GM21423 (cell line): ENCODE results near the gene TSPAN1.

ENCODE experiments used
- ATAC-seq: cut with Tn5 transposase; IDR thresholded peaks from one replicate; pipeline ENCODE4 v1.9.1; 2021; ENCODE audit warnings: mild to moderate bottlenecking, moderate library complexity; ENCODE audit not compliant: unreplicated experiment

TSPAN1 gene

DNA sequence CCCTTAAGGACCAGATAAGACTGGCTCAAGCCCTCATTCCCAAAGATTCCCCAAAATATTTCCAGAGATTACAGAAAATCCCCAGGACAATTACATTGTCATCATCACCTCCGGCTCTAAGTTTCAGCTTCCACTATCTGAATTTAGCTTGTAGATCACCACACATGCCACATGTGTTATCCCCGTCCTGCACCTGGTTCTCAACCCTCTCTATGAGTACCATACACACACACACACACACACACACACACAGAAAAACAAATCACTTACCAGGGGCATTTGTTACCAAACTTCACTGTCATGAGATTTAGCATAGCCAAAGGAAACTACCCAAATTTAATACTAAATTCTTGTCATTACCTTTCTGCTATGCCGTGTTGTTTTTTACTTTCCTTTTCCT lies 15.4 kb upstream of the TSPAN1 start:
- ATAC-seq: peak; percentile 42

DNA sequence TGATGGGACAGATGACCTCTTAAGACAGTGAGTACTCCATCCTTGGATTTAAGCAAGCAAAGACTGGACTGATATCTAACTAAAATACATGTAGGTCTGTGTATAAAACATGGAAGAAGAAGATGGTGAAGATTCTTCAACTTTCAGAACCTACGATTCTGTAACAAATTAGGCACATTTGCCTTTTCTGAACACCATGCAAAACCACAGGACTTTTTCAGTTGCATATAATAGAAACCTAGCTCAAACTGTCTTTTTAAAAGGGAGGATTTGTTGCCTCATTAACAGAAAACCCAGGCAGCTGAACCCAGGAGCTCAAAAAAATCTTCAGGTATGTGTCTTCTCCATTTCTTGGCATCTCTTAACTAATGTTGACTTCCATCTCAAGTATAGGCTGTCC lies 14.7 kb upstream of the TSPAN1 start:
- ATAC-seq: no peak

DNA sequence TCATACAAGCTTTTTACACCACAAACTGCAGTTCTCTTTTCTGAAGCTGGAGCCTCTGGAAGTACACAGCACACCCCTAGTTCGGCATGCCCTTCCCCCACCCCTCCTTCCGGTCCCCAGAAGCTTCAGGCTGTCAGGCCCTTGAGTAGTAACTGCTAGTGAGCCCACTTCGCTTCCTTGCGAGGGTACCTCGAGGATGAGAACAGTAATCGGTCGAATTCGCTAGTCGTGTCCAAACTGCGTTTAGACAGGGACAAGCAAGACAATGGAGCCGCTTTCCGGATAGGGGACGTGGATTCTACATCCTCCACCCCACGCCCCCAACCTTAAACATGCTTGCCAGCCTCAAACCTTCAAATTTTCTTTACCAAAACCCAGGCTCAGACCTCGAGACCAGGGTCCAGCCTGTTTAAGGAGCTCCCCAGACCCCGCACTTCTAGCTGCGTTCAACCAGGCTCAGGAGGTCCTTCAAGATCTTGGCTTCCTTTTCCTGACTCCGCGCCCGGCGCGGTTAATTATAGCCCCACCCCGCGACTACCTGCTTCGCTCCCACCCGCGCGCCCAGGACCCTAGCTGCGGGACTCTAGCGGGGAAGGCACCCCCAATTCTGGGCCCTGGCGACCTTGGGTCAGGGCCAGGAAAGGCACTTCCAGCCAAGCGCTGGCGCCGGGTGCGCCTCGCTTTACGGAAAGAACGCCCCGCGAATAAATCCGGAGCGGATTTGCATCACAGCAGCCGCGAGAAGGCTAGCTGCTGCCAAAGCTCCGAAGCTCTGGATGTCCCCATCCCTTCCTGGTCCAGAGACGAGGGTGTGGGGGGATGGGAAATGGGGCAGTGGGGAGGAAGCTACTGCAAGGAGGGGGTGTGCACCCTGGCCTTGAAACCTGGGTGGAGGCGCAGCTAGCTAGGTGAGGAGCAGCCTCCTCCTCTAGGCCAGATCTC lies 8.1 kb upstream of the TSPAN1 start:
- ATAC-seq: no peak

DNA sequence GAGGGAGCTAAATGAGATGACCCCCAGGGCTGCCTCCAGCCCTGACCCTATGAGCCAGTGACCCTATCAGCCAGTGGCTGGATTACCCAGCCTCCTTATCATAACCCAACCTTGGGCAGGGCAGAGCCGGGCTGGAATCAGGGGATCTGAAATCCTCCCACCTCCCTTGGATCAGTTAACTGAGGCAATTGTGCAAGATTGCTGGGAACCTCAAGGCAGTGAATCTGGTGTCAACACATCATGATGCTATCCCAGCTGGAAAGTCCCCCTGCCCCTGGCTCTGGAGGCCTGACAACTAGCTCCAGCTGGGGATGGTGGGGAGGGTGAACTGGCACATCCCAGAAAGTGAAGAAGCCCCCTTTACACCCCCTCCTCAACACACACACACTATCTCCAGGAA lies 6.4 kb upstream of the TSPAN1 start:
- ATAC-seq: no peak

DNA sequence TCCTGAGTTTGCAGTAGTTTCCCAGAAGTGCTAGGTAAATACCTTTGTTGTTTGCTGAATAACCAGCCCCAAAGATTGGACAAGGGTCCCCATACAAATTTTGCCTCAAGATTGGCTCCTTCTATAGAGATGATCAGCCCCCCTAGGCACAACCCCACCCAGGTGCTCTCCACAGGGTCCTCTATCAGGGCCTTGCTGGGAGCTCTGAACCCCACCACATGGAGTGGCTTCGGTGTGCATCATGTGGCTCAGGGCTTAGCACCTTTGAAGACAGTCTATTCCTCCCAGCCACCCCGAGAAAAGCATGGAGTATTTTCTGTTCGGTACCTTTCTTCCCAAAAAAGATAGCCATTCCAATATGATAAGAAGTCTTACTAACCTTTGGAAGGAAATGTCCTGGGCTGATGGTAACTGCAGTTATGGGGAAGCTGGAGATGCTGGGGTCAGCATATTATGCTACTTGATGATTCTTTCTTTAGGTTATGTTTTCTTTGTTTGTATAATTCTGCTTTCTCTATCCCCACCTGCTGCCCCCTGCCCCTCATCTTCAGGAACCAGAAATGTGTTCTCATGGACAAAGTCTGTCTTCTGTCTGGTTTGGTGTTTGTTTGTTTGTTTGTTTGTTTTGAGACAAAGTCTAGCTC lies 5.0 kb upstream of the TSPAN1 start:
- no peak for ATAC-seq

DNA sequence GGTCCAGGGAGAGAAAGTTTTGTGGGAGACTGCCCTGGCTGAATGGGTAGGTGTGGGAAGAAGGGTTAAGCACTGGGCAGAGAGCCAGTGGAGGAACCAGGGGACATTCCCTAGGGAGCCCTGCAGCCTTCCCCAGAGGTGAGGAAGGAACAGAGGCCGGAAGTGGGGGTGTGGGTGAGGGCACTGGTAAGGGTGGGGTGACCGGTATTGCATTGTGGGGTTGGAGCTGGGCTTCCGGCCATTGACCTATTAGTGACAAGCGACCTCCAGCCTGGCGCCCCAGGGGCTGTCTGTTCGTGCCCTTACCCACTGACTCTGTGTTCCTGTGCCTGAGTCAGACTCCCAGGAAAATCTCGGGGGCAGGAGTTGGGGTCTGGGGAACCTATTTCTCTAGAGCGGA lies 3.5 kb upstream of the TSPAN1 start:
- ATAC-seq: no peak

DNA sequence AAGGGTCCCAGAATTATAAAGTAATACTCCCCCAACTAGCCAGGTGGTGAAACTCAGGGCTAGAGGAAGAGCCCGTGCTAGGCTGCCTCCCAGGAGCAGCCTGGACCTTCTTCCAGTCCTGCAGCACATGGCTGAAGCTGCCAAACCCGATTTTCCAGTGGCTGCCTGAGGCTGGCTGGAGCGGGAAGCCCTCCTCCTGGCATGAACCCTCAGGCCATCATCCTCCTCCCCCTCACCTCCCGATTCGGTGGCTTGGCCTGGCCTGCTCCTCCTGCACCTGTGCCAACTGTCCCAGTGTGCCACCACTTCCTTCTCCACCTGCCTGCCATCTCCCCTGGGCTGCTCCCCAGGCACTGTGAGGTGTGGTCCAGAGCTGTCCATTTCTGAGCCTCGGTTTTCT lies 3.0 kb upstream of the TSPAN1 start:
- ATAC-seq: no peak

DNA sequence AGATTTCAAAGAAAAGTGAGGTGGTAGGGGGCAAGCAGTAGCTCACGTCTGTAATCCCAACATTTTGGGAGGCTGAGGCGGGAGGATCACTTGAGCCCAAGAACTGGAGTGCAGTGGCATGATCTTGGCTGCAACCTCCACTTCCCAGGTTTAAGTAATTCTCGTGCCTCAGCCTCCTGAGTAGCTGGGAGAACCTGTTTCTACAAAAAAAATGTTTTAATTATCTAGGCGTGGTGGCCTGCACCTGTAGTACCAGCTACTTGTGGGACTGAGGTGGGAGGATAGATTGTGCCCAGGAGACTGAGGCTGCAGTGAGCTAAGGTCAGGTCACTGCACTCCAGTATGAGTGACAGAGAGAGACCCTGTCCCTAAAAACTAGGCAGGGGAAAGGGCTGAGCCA lies 2.6 kb upstream of the TSPAN1 start:
- no peak for ATAC-seq

DNA sequence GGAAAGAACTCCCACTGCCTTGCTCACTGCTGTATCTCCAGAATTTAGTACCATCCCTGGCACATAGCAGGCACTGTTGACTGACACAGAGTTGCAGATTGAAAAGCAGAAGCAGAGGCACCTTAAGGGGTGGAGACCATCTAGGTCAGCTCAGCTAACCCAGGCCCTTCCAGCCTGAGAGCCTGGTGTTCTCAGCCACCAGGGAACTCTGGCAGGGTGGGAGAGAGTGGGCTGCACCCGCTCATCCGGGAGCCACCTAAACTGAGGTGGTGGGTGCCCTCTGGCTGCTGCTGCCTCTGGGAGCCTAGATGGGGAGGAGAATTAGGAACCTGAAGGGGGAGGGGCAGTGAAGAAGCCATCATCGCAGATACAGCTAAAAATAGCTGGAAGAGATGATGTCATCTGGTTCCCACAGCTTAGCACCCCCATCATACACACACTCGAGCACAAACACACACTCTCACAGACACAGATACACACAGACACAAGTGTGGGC lies 1.5 kb upstream of the TSPAN1 start:
- no peak for ATAC-seq

DNA sequence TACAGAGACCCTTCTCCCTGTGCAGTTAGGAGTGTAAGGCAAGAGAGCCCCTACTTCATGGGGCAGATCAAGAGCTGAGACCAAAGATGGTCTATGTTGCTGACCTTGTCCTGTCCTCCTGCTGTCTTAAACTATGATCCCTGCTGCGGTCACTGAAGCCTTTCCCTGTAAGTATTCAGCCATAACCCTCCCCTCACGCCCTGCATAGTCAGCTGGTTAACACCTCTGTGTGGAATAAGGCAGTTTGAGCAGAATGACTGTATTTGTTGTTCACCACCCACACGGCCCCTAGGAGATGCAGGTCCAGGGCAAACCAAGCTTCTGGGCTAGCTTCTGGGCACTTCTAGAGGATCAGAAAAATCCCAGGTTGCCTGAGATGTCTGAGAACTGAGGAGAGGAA lies 356 bp downstream of the TSPAN1 start:
- no peak for ATAC-seq

DNA sequence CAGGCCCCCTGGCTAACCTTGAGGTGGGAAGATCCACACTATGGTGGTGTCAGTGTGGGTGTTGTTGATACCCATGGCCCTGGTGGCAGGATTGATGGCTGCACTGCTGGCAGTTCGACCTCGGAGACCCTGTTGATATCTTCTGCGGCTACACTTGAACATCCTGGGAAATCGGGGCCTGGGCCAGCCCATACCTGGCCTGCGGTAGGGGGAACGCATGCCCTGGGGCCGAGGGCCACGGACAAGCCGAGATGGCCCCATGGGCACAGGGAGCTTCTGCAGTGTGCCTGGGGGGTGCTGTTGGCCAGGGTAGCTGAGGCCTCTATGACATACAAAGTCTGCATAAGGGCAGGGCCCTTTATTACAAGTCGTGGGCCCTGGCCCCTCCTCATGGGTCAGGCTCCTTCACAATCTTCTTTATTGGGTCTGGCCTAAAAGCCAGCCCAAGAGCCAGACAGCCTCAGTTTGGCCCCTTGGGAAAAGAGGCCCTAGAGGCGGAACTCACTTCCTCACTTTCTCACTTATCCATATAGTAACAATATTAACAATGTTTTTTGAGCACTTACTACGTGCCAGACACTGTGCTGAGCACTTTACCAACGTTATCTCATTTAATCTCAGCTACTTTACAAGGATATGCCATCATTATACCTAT lies 1.5 kb downstream of the TSPAN1 start, which contains the start of gene P3R3URF:
TSS of gene P3R3URF (minus strand) at position 278 of the 655 bp plus-strand sequence. CDS start at position 261, 17 bp downstream.
- no peak for ATAC-seq

DNA sequence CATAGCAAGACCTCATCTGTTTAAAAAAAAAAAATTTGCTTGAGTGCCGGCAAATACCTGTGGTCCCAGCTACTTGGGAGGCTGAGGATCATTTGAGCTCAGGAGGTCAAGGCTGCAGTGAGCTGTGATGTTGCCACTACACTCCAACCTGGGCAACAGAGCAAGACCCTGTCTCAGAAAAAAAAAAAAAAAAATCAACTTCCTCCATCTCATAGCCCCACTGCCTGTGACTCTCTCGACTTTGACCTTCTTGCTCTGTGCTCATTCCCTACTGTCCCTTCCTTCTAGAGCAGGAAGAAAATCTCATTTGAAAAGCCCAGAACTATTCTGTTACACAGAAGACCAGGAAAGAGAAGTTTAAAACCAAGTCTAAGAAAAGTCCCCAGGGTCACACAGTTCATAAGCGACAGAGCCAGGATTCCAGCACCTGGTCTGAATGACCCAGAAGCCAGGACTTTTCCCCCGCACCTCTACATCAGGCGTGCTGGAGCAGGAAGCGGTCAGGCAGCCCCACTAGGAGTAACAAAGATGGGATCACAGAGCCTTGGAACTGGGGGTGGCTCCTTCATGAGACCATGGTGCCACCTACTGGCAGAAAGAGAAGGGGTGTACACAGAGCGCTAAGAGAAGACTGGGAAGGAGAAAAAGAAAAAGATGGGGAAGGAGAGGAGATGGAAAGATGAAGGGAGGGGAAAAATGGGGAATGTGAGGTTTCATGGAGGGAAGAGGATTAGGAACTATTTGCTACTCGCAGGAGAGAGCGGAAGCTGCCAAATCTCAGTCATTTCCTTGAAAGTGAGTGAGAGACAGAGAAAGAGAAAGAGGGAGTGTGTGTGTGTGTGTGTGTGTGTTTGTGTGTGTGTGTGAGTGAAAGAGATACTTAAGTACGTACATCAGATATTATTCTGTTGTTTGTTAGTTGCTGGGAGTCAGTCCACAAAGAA lies 4.5 kb downstream of the TSPAN1 start:
- peak; percentile 47 for ATAC-seq

DNA sequence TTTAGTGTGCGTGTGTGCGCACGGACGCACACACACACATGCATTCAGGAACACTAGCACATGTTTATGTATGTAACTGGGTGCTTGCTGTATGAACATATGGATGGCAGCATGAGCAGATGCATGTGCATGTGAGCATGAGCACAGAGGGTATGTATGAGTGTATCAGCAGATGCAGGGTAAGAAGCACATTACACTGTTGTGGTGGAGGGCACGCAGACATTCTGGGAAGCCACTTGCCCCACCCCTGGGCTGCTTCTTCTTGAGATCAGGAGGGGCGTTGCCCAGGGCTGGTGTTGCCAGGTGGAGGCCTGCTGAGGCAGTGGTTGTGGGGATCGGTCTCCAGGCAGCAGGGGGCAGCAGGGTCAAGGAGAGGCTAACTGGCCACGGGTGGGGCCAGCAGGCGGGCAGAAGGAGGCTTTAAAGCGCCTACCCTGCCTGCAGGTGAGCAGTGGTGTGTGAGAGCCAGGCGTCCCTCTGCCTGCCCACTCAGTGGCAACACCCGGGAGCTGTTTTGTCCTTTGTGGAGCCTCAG lies 5.3 kb downstream of the TSPAN1 start:
- no peak for ATAC-seq

DNA sequence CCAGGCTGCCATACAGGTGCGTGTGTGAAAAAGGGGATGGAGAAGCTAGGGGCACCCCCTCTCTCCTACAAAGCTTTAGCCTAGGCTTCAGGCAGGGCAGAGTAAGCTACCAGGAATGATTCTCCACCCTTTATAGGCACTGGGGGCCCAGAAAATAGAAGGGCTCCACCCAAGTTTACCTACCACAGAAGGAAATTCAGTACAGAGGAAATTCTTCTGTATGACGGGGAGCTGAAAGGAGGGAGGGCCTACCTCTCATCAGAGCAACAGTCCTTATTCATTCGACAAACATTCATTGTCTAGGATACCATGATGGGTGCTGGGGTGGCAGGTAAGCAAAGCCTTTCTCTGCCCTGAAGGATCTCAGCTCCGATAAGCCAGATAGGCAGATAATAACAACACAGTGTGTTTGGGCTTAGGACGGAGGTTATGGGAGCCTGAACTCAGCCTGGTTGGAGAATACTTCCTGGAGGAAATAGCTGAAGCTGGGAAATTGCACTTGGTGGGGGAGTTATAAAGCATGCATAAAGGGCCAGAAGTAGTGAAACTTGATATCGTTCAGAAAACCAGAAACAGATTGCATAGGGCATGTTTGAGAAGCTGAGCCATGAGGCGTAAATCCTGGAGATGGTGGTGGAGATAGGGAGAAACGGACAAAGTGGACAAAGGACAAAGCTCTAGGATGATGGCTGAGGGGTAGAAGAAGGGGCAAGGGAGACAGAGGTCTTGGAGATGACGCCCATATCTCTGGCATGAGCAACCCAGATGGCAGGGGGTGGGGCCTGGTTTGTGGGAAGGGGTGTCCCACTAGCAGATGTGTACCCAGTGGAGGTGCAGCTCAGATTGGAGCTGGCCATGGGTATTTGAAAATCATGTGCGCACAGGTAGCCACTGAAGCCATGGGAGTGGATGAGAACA lies 6.7 kb downstream of the TSPAN1 start:
- ATAC-seq: no peak

DNA sequence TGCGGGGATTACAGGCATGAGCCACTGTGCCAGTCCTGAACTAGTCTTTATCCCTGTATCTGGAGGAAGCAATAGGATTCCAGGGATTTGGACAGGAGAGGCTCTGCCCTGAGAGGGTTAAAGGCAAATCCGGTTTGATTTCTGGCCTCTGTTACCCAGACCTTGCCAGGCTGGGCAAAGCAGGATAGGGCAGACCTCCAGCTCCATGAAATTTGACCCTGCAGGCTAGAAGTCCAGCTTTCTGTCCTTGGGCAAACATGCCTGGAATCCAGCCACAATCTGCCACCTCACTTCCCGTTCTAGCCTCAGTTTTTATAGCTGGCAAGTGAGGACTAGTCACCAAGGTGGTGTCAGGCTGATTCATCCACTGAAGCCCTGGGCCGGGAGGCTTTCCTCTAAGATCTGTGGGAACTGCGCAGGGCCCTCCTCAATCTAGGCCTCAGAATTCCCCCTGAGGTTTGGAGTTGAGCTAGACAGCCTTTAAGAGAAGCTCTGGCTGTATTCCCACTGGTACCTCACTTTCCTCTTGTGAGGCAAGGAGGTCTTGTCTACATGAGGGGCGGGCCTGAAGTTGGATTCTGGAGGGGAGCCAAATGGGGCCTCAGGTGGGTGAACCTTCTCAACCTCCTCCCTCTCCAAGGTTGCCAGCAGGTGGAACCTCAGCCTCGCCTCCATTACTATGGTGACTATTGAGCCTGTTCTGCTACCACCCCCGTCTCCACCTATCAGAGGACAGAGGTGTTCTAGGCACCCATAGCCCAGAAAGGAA lies 8.4 kb downstream of the TSPAN1 start:
- no peak for ATAC-seq

DNA sequence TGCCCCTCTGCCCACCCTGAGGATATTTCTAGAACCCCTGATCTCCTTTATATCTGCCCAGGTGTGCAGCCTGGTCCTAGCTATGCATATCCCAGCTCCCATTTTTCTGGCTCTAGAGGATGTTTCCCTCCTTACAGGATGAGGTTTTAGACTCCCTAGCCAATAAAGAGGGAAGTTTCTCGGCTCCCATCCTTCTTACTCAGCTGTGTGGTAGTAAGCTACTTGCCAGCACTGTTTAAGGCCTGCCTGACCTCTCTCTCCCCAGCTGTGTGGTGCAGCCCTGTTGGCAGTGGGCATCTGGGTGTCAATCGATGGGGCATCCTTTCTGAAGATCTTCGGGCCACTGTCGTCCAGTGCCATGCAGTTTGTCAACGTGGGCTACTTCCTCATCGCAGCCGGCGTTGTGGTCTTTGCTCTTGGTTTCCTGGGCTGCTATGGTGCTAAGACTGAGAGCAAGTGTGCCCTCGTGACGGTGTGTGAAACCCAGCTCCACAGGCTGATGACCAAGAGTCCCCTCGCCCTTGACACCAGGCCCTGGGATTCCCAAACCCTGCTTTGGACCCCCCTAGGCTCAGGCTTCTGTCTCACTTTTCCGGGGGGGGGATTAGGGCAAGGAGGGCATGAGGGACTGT lies 9.2 kb downstream of the TSPAN1 start:
- no peak for ATAC-seq

DNA sequence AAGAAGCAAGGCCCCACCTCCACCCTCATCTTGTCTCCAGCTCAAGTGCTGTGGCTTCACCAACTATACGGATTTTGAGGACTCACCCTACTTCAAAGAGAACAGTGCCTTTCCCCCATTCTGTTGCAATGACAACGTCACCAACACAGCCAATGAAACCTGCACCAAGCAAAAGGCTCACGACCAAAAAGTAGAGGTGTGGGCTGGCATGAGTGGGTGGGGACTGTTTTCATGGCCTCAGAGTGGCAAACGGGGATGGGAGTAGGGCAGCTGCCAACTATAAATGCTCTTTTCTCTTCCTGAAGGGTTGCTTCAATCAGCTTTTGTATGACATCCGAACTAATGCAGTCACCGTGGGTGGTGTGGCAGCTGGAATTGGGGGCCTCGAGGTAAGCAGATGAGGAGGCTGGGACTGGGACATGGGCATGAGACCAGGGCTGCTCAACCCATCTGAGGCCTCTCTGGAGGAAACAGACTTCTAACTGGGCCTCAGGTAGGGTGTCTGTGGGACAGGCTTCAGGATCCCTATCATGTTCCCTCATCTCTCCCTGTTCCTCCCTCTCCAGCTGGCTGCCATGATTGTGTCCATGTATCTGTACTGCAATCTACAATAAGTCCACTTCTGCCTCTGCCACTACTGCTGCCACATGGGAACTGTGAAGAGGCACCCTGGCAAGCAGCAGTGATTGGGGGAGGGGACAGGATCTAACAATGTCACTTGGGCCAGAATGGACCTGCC lies 10.2 kb downstream of the TSPAN1 start:
- no peak for ATAC-seq
